H1 (cell line): ENCODE data around the gene HOXC11. TPM values are rescaled to one million over a fixed set of nuclear protein-coding genes. Genes with fewer than 3 reads are reported as not detected.

Source experiments
- polyA plus RNA-seq, 7 experiments: library from polyadenylated mRNA; depleted of rRNA in 3 of 7; stranded (reverse) in 5 of 7; unstranded in 2 of 7; fragments of >200 nt in 5 of 7; fragments of 200-250 nt in 2 of 7; gene quantifications; 1 replicate in 5 of 7; 2 replicates in 1 of 7; 4 replicates in 1 of 7; pipeline versions ENCODE4 v1.2.1 to v1.2.3, GENCODE V29; 2011 to 2013; ENCODE audit warnings: missing spikeins in 2 of 7, mixed read lengths in 2 of 7
- total RNA-seq: library from RNA; stranded (reverse); fragmentation: NEBNext Ultra II Directional; extraction: Animal tissue kit (Norgen Biotek cat#: 25700); gene quantifications from 2 replicates; pipeline ENCODE4 v1.2.1, GENCODE V29; 2021
- TF ChIP-seq, protein P1 (sequence below): IDR thresholded peaks from 2 replicates; pipeline ENCODE4 v1.6.1; 2012; ENCODE audit warnings: inconsistent platforms
- TF ChIP-seq, protein P2 (sequence below): IDR thresholded peaks from 2 replicates; pipeline ENCODE4 v1.6.1; 2011; ENCODE audit warnings: low read depth, mild to moderate bottlenecking, low read length; ENCODE audit not compliant: insufficient read depth
- TF ChIP-seq, protein P3 (sequence below): IDR thresholded peaks from 2 replicates; pipeline ENCODE4 v1.6.1; 2011; ENCODE audit warnings: low read length, improper control_type of control experiment

The HOXC11 gene
- total and polyA plus RNA-seq, 2 of the 8 experiments (the other 6 are each of a cell fraction or from before 2014, with no cell fraction given), result not detected

DNA sequence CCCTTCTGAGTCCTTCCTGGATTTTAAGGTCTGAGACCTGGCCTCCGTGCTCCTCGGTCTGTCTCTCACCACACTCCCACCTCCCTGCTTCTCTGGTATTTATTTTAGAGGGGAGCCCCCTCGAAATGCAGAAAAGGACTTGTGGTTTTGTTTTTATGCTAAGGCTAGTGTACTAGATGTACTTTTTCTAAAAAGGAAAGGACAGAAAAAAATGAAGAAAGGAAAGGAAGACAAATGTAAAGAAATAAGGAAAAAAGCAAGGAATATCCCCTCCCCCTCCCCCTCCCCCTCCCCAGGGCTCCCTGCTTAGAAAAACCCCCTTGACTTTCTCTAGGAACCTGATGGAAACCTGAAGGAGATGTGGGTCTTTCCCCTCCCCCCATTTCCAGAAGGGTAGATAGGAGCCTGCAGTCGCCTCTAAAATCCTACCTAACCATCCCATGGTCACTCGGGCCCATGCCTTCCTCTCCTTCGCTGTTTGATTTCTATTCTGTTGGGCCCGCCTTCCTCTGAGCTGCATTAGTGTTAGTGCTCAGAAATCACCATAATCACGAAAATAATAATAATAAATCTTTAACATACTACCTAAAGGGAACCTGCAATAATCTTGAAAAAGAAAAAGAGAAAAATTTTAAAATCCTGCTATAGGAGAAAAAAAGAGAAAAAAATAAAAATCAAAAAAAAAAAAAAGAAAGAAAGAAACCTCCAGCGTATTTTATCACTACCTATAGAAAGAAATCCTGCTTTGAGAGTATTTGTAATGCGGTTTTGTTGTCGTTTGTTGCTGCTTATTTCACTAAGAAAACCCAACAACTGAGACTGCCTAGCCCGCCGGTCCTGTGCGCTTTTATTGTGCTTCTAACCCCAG, 39.0 kb downstream of the HOXC11 start (continued):
- TF ChIP-seq, protein P1, sequence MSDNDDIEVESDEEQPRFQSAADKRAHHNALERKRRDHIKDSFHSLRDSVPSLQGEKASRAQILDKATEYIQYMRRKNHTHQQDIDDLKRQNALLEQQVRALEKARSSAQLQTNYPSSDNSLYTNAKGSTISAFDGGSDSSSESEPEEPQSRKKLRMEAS, result no peak
- TF ChIP-seq, protein P2, sequence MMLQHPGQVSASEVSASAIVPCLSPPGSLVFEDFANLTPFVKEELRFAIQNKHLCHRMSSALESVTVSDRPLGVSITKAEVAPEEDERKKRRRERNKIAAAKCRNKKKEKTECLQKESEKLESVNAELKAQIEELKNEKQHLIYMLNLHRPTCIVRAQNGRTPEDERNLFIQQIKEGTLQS, result no peak
- TF ChIP-seq, protein P3, sequence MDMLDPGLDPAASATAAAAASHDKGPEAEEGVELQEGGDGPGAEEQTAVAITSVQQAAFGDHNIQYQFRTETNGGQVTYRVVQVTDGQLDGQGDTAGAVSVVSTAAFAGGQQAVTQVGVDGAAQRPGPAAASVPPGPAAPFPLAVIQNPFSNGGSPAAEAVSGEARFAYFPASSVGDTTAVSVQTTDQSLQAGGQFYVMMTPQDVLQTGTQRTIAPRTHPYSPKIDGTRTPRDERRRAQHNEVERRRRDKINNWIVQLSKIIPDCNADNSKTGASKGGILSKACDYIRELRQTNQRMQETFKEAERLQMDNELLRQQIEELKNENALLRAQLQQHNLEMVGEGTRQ, result no peak
